HG03060 (cell line): Measurements from ENCODE around the gene TRIM63.

ENCODE experiments used
- ATAC-seq: cut with Tn5 transposase; IDR thresholded peaks from one replicate; pipeline ENCODE4 v1.9.1; 2021; ENCODE audit warnings: low read depth, moderate number of reproducible peaks; ENCODE audit not compliant: unreplicated experiment

TRIM63 gene

GRCh38 chr1:26020330-26020768 is 47.1 kb downstream of the TRIM63 start:
- ATAC-seq, result no peak

GRCh38 chr1:26019641-26020315 is 47.7 kb downstream of the TRIM63 start:
- ATAC-seq, result no peak

- no peak for ATAC-seq
Measured at GRCh38 chr1:26017606-26018005, 49.8 kb downstream of the TRIM63 start.

- no peak for ATAC-seq
Measured at GRCh38 chr1:26016953-26017545, 50.4 kb downstream of the TRIM63 start.

DNA sequence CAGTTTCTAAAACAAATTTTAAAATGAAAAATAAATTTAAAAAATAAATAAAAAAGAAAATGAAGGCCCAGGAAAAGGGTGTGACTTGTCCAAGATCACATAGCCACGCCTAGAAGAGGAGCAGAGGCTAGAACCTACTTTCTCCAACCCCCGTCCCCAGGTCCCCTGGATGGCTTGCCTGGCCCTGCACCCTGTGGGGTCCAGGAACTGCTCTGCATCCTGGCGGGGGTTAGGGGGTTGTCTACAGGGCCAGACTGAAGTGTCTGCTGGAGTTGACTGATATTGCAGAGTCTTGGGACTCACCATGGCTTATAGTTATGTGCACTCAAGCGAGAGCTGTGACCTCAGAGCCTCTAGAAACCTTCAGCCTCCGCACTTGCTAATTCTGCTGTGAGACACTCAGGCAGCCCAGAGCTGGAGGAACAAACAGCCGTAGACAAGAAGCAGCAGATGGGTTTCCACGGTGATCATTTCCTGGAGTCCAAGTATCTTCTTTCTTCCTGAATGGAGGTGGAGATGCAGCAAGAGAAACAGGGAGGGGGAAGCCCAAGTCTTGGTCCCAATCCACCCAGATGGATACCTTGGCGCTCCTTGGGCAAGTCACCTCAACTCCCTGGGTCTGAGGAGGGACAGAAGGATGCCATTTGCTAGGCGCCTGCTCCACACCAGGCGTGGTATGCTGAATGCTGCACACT is 51.0 kb downstream of the TRIM63 start:
- ATAC-seq, result no peak

GRCh38 chr1:26015358-26015757 is 52.1 kb downstream of the TRIM63 start:
- no peak for ATAC-seq

GRCh38 chr1:26014179-26014578 is 53.3 kb downstream of the TRIM63 start:
- ATAC-seq, result no peak

DNA sequence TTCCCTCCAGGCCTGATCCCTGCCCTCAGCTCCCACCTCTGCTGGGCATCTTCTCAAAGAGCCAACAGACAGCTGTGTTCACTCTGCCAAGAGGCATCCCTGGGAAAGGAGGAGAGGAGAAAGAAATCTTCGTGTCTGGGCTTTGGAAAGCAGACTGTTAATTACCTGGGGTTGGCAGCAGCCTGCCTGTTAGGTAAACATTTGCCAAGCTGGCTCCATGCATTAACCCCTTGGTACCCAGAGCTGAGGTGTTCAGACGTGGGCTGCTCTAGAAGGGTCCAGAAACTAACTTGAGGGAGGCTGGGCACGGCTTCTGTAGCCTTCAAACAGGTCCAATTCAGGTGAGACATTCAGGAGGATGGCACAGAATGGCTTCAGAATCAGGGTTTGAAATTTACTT is 54.6 kb downstream of the TRIM63 start:
- ATAC-seq, result no peak

- no peak for ATAC-seq
Measured at GRCh38 chr1:26010825-26011224, 56.6 kb downstream of the TRIM63 start.

GRCh38 chr1:26009796-26010447 is 57.5 kb downstream of the TRIM63 start:
- no peak for ATAC-seq

DNA sequence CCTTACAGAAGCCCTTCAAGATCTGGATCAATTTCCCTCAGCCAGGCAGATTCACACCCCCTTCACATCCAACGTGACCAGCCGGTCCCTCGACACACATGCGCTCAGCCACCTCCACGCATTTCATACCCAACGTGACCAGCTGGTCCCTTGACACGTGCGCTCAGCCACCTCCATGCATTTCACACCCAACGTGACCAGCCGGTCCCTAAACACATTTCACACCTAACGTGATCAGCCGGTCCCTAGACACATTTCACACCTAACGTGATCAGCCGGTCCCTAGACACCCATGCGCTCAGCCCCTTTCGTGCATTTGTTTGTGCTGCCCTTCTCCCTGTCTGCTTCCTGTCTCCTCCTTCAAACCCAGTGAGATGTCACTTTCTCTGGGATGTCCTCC is 60.7 kb downstream of the TRIM63 start:
- no peak for ATAC-seq

DNA sequence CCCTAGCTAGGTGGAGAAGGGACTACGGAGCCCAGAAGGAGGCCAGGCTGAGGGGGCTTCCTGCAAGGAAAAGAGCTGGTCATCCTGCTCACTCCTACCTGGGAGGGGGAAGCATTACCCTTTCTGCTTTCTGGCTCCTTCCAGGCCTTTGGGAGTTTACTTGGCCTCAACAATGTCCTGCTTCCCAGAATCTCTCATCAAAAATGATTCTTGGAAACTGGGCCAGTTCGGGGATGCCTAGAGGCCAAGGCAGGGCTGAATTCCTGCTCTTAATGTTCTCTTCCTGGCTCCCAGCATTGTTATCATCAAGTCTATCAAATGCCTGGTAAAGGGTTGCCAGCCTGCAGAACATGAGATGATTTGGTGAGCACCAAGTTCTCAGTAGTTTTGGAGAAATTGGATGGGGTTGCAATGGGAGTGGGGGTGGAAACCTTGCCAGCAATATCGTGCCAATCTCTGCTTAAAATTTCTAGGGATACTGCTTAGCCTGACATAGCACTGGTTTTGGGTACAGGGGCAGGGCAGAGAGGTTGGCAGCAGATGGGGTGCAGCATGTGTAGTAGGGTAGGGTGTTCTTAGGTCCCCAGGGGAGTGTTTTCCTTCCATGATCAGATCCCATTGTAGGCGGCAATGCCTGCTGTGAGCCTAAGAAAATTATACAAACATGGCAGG is 61.9 kb downstream of the TRIM63 start:
- no peak for ATAC-seq

DNA sequence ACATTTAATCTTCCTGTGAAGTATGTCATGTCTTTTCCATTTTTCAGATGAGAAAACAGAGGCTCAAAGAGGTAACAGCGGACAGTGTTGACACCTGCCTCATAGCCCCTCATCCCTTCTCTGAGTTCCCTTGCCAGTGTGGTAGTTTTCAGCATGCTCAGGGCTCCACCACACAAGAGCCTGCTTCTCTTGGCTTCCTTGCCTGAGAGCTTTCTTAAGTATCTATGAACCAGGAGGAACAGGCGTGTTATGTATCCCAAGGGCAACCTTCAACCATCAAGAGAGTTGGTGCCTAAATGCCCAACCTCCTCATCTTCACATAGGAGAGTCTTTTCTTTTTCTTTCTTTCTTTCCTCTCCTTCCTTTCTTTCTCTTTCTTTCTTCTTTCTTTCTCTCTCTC is 63.7 kb downstream of the TRIM63 start:
- no peak for ATAC-seq

GRCh38 chr1:26003262-26003661 is 64.2 kb downstream of the TRIM63 start:
- no peak for ATAC-seq
